MM.1S (cell line): Measurements from ENCODE around the gene PPIP5K1.

Experiments used
- EZH2phosphoT487 ChIP-seq: fragments of 300-600 bp; sonication (generic); IDR thresholded peaks from 2 replicates; pipeline ENCODE4 v1.6.1; 2018; ENCODE audit warnings: antibody characterized with exemption, low read length
- TF ChIP-seq, protein P1 (sequence below): fragments of 300-600 bp; sonication (generic); IDR thresholded peaks from 2 replicates; pipeline ENCODE4 v1.5.1; 2016; ENCODE audit warnings: antibody characterized with exemption, low read length, mixed read lengths

DNA sequence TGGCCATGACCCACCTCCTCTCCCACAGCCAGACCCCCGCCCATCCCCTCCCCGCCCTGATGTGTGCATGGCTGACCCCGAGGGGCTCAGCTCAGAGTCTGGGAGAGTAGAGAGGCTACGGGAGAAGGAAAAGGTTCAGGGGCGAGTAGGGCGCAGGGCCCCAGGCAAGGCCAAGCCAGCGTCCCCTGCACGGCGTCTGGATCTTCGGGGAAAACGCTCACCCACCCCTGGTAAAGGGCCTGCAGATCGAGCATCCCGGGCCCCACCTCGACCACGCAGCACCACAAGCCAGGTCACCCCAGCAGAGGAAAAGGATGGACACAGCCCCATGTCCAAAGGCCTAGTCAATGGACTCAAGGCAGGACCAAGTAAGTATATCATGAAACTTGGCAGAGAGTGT, 60.9 kb downstream of the PPIP5K1 start:
- TF ChIP-seq, protein P1, sequence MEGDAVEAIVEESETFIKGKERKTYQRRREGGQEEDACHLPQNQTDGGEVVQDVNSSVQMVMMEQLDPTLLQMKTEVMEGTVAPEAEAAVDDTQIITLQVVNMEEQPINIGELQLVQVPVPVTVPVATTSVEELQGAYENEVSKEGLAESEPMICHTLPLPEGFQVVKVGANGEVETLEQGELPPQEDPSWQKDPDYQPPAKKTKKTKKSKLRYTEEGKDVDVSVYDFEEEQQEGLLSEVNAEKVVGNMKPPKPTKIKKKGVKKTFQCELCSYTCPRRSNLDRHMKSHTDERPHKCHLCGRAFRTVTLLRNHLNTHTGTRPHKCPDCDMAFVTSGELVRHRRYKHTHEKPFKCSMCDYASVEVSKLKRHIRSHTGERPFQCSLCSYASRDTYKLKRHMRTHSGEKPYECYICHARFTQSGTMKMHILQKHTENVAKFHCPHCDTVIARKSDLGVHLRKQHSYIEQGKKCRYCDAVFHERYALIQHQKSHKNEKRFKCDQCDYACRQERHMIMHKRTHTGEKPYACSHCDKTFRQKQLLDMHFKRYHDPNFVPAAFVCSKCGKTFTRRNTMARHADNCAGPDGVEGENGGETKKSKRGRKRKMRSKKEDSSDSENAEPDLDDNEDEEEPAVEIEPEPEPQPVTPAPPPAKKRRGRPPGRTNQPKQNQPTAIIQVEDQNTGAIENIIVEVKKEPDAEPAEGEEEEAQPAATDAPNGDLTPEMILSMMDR, result no peak
- TF ChIP-seq EZH2phosphoT487, result no peak
